H1 (cell line): ENCODE results near the gene PELI2. TPM values are rescaled to one million over a fixed set of nuclear protein-coding genes. Genes with fewer than 3 reads are reported as not detected.

Source experiments
- JUND ChIP-seq: IDR thresholded peaks from 2 replicates; pipeline ENCODE4 v1.6.1; 2011; ENCODE audit warnings: mild to moderate bottlenecking, improper control_type of control experiment, low read length
- SUZ12 ChIP-seq: fragments of 200-600 bp; sonication (generic); IDR thresholded peaks from 2 replicates; pipeline ENCODE4 v1.6.1; 2012; ENCODE audit warnings: mild to moderate bottlenecking, inconsistent platforms, low read length, moderate library complexity, mixed read lengths
- polyA plus RNA-seq, 7 experiments: library from polyadenylated mRNA; depleted of rRNA in 3 of 7; stranded (reverse) in 5 of 7; unstranded in 2 of 7; fragments of >200 nt in 5 of 7; fragments of 200-250 nt in 2 of 7; gene quantifications; 1 replicate in 5 of 7; 2 replicates in 1 of 7; 4 replicates in 1 of 7; pipeline versions ENCODE4 v1.2.1 to v1.2.3, GENCODE V29; 2011 to 2013; ENCODE audit warnings: missing spikeins in 2 of 7, mixed read lengths in 2 of 7
- total RNA-seq: library from RNA; stranded (reverse); fragmentation: NEBNext Ultra II Directional; extraction: Animal tissue kit (Norgen Biotek cat#: 25700); gene quantifications from 2 replicates; pipeline ENCODE4 v1.2.1, GENCODE V29; 2021

The PELI2 gene
- total and polyA plus RNA-seq, 2 of the 8 experiments (the other 6 are each of a cell fraction or from before 2014, with no cell fraction given), result 14.6 to 25.7 TPM

DNA sequence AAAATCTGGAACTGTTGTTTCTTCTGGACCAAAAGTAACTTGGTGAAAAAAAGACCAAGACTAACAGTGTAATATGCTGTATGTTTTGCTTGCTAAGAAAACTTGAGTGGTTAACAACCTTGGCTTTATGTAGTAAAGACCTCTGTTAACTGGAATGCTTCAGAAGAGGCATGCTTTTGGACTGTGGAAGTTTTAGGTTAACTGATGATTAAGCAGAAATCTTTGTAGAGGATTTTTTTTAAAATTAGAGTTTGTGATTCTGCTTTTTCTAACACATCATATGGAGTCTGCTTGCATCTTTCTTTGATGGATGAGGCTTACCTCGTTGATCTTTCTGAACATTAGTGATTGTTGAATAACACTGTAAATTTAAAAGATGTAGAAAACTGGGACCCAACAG, 17.5 kb downstream of the PELI2 start (continued):
- no peak for TF ChIP-seq SUZ12
- TF ChIP-seq JUND, result no peak
- TF ChIP-seq, all 59 proteins: peak for 0
